Measurements from ENCODE around the gene C1orf116. TPM values are rescaled to one million over a fixed set of nuclear protein-coding genes. Genes with fewer than 3 reads are reported as not detected.

The C1orf116 gene
- total RNA-seq, 1 donor: not detected

- TF ChIP-seq CTCF (IDR thresholded peaks at IDR 0.05; ENCODE audit: extremely low read depth, low read depth, low read length): no peak
- Histone ChIP-seq H3K27me3 (ENCODE audit: insufficient read depth, low read length) (no peaks in the 10 kb centered on the region), H4K20me1 (ENCODE audit: insufficient read depth, low read length) (no peaks in the 10 kb centered on the region), H3K9me3 (ENCODE audit: low read depth, low read length) (no peaks in the 10 kb centered on the region), H3K36me3 (ENCODE audit: insufficient read depth, low read length) (no peaks in the 10 kb centered on the region), H3K27ac (ENCODE audit: low read depth, low read length) (peak overlapping the region; percentile 21), H3K4me3 (ENCODE audit: insufficient read depth, low read length) (no peak overlapping the region), H3K4me1 (ENCODE audit: insufficient read depth, low read length) (peaks cover 8% of the 10 kb centered on the region), H3K4me2 (ENCODE audit: insufficient read depth, low read length) (peak overlapping the region; percentile 7), H3K79me2 (ENCODE audit: insufficient read depth, low read length) (no peaks in the 10 kb centered on the region), H2AFZ (ENCODE audit: low read length) (no peak overlapping the region)
- DNase-seq (ENCODE audit: insufficient read length, low spot score, missing footprints): no peak
These were observed 7.0 kb upstream of the C1orf116 start for GRCh38 chr1:207039380-207040180.

GRCh38 chr1:207036865-207037264 is 4.3 kb upstream of the C1orf116 start:
- Histone ChIP-seq H3K4me2 (ENCODE audit: insufficient read depth, low read length) (no peak overlapping the region), H3K27me3 (ENCODE audit: insufficient read depth, low read length) (no peaks in the 10 kb centered on the region), H2AFZ (ENCODE audit: low read length) (no peak overlapping the region), H3K27ac (ENCODE audit: low read depth, low read length) (no peak overlapping the region), H3K4me1 (ENCODE audit: insufficient read depth, low read length) (peaks cover 8% of the 10 kb centered on the region), H3K36me3 (ENCODE audit: insufficient read depth, low read length) (no peaks in the 10 kb centered on the region), H4K20me1 (ENCODE audit: insufficient read depth, low read length) (no peaks in the 10 kb centered on the region), H3K9me3 (ENCODE audit: low read depth, low read length) (no peaks in the 10 kb centered on the region), H3K79me2 (ENCODE audit: insufficient read depth, low read length) (no peaks in the 10 kb centered on the region), H3K4me3 (ENCODE audit: insufficient read depth, low read length) (no peak overlapping the region)
- no peak for DNase-seq (ENCODE audit: insufficient read length, low spot score, missing footprints)
- TF ChIP-seq CTCF (IDR thresholded peaks at IDR 0.05; ENCODE audit: extremely low read depth, low read depth, low read length): no peak

GRCh38 chr1:207035877-207036551 is 3.5 kb upstream of the C1orf116 start:
- TF ChIP-seq CTCF (IDR thresholded peaks at IDR 0.05; ENCODE audit: extremely low read depth, low read depth, low read length): no peak
- no peaks in the 10 kb centered on the region for H3K36me3 ChIP-seq (ENCODE audit: insufficient read depth, low read length)
- H2AFZ ChIP-seq (ENCODE audit: low read length): no peak overlapping the region
- H3K4me1 ChIP-seq (ENCODE audit: insufficient read depth, low read length): peaks cover 8% of the 10 kb centered on the region
- no peak for DNase-seq (ENCODE audit: insufficient read length, low spot score, missing footprints)
- no peaks in the 10 kb centered on the region for H3K79me2 ChIP-seq (ENCODE audit: insufficient read depth, low read length)
- no peaks in the 10 kb centered on the region for H3K9me3 ChIP-seq (ENCODE audit: low read depth, low read length)
- no peak overlapping the region for H3K4me3 ChIP-seq (ENCODE audit: insufficient read depth, low read length)
- H3K27ac ChIP-seq (ENCODE audit: low read depth, low read length): no peak overlapping the region
- no peaks in the 10 kb centered on the region for H4K20me1 ChIP-seq (ENCODE audit: insufficient read depth, low read length)
- H3K4me2 ChIP-seq (ENCODE audit: insufficient read depth, low read length): no peak overlapping the region
- no peaks in the 10 kb centered on the region for H3K27me3 ChIP-seq (ENCODE audit: insufficient read depth, low read length)

GRCh38 chr1:207034998-207035397 is 2.4 kb upstream of the C1orf116 start:
- H3K4me2 ChIP-seq (ENCODE audit: insufficient read depth, low read length): no peak overlapping the region
- no peak overlapping the region for H3K4me3 ChIP-seq (ENCODE audit: insufficient read depth, low read length)
- no peaks in the 10 kb centered on the region for H4K20me1 ChIP-seq (ENCODE audit: insufficient read depth, low read length)

More at GRCh38 chr1:207034998-207035397, 2.4 kb upstream of the C1orf116 start:
- DNase-seq (ENCODE audit: insufficient read length, low spot score, missing footprints): peak; percentile 61
- H3K27me3 ChIP-seq (ENCODE audit: insufficient read depth, low read length): no peaks in the 10 kb centered on the region
- H3K4me1 ChIP-seq (ENCODE audit: insufficient read depth, low read length): peaks cover 5% of the 10 kb centered on the region
- H3K9me3 ChIP-seq (ENCODE audit: low read depth, low read length): no peaks in the 10 kb centered on the region
- no peak overlapping the region for H2AFZ ChIP-seq (ENCODE audit: low read length)
- no peaks in the 10 kb centered on the region for H3K36me3 ChIP-seq (ENCODE audit: insufficient read depth, low read length)
- no peak for TF ChIP-seq CTCF (IDR thresholded peaks at IDR 0.05; ENCODE audit: extremely low read depth, low read depth, low read length)
- no peaks in the 10 kb centered on the region for H3K79me2 ChIP-seq (ENCODE audit: insufficient read depth, low read length)
- no peak overlapping the region for H3K27ac ChIP-seq (ENCODE audit: low read depth, low read length)
